ENCODE results near the gene MIEN1.
"Not testable (repeated sequence)": the region's sequence is repeated elsewhere in the genome, so short reads cannot be mapped to it uniquely, and the experiment has no call there.

Gene MIEN1

DNA sequence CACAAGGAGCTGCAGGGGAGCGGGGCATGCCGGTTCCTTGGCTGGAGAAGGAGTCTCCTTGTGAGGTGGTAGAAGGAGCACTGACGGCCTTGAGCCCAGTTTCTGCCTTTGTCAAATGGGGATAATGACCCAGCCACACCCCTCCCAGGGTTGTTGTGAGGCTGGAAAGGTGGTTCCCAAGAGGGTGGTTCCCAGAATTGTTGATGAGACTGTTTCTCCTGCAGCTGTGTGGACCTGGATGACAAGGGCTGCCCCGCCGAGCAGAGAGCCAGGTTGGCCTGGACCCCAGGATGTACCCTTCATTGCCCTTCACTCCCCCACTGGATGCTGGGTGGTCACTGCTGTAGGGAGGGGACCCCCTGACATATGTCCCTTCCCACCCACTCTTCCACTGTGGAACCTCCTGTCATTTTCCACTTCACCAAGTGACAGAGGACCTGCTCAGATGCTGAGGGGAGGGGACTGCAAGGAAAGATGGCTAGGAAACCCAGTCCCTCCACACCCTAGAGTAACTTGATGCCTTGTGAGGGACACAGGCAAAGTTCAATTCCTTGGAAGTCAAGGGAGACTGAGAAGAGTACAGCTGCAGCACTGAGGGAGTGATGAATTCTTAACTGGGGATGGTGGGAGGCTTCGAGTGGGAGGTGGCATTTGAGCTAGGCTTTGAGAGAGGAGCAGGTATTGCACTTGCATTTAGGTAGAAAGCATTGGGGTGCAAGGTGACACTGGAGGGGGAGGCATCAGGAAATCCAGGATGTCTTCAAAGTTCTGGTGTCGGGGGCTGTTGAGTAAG is 10.6 kb downstream of the MIEN1 start:
- DNase-seq (ENCODE audit: insufficient read length, low spot score) (no peak), FAIRE-seq (no peak)

DNA sequence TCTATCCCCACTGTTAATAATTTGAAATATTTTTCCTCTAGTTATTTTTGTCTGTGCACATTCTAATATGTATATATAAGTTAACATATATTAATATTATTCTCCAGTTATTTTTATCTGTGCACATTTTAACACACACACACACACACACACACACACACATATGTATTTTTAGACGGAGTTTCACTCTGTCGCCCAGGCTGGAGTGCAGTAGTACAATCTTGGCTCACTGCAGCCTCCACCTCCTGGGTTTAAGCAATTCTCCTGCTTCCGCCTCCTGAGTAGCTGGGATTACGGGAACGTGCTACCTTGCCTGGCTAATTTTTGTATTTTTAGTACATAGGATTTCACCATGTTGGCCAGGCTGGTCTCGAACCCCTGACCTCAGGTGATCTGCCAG is 12.7 kb downstream of the MIEN1 start:
- no peak for DNase-seq (ENCODE audit: insufficient read length, low spot score)
- no peak for FAIRE-seq

- DNase-seq (ENCODE audit: insufficient read length, low spot score) = no peak
- no peak for FAIRE-seq
Observed at GRCh38 chr17:39716879-39717536, 13.3 kb downstream of the MIEN1 start.

DNA sequence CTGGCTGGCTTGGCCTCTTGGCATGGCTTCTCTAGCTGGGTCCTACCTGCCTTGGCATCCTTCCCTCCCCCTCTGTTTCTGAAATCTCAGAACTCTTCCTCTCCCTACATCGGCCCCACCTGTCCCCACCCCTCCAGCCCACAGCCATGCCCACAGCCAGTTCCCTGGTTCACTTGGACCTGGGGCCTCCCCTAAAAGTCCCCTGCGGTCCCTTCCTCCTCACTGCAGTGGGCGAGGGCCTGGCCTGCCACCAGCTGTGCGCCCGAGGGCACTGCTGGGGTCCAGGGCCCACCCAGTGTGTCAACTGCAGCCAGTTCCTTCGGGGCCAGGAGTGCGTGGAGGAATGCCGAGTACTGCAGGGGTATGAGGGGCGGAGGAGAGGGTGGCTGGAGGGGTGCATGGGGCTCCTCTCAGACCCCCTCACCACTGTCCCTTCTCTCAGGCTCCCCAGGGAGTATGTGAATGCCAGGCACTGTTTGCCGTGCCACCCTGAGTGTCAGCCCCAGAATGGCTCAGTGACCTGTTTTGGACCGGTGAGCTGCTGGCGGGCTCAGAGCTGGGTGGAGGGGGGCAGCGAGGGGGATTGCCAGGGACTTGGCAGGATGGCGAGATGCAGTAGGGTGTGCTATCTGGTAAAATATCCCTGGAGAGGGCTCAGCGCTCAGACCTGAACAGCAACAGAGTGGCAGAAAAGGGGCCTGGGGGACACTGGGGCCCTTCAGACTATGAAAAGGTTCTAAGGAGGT is 14.1 kb downstream of the MIEN1 start:
- FAIRE-seq (no peak), DNase-seq (ENCODE audit: insufficient read length, low spot score) (no peak)

DNA sequence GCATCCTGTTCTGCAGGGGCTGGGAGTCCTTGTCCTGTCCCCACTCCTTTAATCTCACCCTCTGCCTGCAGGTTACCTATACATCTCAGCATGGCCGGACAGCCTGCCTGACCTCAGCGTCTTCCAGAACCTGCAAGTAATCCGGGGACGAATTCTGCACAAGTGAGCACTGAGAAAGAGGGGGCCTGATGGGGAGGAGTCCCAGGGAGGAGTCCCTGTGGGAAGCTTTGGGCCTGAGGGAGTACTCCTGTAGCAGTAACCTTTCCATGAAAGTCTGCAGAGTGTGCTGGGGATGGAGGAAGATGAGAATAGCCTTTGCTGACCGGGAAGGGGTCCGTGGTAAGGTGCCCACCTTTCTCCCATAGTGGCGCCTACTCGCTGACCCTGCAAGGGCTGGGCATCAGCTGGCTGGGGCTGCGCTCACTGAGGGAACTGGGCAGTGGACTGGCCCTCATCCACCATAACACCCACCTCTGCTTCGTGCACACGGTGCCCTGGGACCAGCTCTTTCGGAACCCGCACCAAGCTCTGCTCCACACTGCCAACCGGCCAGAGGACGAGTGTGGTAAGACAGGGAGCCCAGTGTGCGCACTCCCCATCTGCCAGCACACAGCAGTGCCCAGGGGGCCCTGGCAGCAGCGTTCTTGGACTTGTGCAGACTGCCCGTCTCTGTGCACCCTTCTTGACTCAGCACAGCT is 14.8 kb downstream of the MIEN1 start:
- no peak for FAIRE-seq
- DNase-seq (ENCODE audit: insufficient read length, low spot score) = no peak

- DNase-seq (ENCODE audit: insufficient read length, low spot score) (no peak), FAIRE-seq (no peak)
Observed at GRCh38 chr17:39714234-39714633, 16.1 kb downstream of the MIEN1 start.

GRCh38 chr17:39711851-39712250 is 18.5 kb downstream of the MIEN1 start:
- FAIRE-seq = no peak

DNA sequence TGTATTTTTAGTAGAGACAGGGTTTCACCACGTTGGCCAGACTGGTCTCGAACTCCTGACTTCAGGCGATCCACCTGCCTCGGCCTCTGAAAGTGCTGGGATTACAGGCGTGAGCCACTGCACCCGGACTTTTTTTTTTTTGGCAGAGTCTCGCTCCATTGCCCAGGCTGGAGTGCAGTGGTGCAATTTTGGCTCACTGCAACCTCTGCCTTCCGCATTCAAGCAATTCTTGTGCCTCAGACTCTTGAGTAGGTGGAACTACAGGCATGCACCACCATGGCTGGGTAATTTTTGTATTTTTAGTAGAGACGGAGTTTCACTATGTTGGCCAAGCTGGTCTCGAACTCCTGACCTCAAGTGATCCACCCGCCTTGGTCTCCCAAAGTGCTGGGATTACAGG is 19.3 kb downstream of the MIEN1 start:
- FAIRE-seq; DNase-seq (ENCODE audit: insufficient read length, low spot score): not testable (repeated sequence)

More at GRCh38 chr17:39711851-39712250, 18.5 kb downstream of the MIEN1 start:
- no peak for DNase-seq (ENCODE audit: insufficient read length, low spot score)

GRCh38 chr17:39709998-39710964 is 20.1 kb downstream of the MIEN1 start:
- FAIRE-seq (no peak), DNase-seq (ENCODE audit: insufficient read length, low spot score) (no peak)

DNA sequence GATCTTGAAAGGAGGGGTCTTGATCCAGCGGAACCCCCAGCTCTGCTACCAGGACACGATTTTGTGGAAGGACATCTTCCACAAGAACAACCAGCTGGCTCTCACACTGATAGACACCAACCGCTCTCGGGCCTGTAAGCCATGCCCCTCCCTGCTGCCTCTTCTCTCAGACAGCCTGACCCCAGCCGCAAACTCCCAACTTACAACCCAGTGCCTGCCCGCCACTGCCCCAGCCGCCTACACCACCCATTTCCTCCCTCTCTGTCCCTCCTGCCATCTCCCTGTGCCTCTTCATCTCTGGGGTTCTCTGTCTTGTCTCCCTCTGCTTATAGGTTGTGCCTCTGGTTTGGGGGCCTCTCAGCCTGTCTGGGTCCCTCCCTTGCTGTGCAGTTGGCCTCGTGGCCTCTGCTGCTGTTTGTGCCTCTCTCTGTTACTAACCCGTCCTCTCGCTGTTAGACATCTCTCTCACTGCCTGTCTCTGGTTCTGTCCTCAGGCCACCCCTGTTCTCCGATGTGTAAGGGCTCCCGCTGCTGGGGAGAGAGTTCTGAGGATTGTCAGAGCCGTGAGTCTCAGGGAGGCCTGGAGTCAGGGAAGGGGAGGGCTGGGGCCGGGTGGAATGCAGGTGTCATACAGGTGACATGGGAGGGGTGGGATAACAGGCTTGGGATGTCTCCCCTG is 20.9 kb downstream of the MIEN1 start:
- FAIRE-seq (no peak), DNase-seq (ENCODE audit: insufficient read length, low spot score) (no peak)

- FAIRE-seq (no peak), DNase-seq (ENCODE audit: insufficient read length, low spot score) (no peak)
Observed at GRCh38 chr17:39706921-39707337, 23.4 kb downstream of the MIEN1 start.

DNA sequence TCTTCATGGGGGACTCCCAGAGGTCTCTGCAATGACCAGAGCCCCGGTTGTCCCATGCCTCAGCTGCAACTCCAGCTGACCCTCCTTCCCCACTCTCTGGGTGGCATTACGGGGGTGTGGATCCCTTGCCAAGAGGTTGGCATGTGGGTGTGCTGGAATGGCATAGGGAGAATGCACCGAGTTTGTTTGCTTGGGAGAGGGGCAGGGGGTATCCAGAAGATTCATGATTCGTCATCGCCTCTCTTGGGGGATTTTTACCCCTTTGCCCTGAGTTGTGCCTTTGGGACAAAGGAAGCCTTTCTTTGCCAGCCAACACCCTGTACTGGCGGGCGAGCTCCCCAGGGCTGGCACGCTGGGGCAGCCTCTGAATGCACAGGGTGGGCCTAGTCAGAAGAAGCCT is 23.9 kb downstream of the MIEN1 start:
- no peak for FAIRE-seq

GRCh38 chr17:39705786-39706348 is 24.5 kb downstream of the MIEN1 start:
- DNase-seq (ENCODE audit: insufficient read length, low spot score) (no peak), FAIRE-seq (no peak)

More for the DNA sequence above, 23.9 kb downstream of the MIEN1 start:
- DNase-seq (ENCODE audit: insufficient read length, low spot score) = no peak

DNA sequence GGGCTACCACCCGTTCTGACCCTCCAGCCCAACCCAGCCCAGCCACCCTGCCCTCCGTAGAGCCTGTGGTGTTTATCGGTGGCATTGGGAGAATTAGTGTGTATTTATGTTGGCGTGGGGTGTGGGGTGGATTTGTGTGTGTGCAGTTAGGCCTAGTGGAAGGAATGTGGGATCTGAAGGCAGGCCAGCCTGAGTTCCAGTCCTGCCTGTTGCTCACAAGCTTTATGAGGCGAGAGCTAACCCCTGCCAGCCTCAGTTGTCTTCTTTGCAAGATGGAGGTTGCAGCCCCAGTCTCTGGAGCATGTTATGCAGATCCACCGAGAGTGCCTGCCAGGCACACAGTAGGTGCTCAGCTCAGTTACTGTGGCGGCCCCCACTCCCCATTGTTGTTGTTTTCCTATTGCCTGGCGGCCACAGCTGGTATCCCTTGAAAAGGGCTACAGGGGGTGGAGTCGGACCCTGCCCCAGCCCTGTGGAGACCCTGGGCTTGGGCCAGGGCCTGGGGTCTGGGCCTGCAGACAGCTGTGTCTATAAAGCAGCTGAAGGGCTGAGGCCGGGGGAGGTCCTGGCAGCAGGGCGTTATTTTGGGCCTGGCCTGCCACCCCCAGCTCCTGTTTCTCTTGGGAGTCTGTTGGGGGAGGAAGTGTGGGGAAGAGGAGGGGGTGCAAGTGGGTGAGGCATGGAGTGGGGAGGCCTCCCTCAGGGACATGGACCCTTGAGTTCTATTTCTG is 25.3 kb downstream of the MIEN1 start:
- FAIRE-seq = no peak

DNA sequence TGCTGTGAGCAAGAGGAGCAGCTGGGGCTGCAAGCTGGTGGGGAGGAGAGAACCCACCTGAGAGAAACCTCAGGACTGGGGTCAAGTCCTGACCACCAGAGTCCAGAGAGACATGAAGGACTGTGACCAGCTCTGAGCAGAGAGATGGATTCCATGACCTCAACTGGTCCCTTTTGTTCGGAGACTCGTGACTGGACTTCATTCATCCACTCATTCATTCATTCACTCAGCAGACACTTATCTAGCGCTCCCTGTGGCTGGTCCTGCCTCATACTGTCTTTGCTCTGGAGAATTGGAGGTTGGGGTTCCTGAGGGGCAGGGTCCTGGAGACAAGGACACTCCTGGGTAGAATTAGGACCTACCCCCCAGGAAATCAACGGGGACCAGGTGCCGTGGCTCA is 26.4 kb downstream of the MIEN1 start:
- DNase-seq (ENCODE audit: insufficient read length, low spot score) = no peak
- no peak for FAIRE-seq

More for the DNA sequence above, 25.3 kb downstream of the MIEN1 start:
- DNase-seq (ENCODE audit: insufficient read length, low spot score) = no peak

DNA sequence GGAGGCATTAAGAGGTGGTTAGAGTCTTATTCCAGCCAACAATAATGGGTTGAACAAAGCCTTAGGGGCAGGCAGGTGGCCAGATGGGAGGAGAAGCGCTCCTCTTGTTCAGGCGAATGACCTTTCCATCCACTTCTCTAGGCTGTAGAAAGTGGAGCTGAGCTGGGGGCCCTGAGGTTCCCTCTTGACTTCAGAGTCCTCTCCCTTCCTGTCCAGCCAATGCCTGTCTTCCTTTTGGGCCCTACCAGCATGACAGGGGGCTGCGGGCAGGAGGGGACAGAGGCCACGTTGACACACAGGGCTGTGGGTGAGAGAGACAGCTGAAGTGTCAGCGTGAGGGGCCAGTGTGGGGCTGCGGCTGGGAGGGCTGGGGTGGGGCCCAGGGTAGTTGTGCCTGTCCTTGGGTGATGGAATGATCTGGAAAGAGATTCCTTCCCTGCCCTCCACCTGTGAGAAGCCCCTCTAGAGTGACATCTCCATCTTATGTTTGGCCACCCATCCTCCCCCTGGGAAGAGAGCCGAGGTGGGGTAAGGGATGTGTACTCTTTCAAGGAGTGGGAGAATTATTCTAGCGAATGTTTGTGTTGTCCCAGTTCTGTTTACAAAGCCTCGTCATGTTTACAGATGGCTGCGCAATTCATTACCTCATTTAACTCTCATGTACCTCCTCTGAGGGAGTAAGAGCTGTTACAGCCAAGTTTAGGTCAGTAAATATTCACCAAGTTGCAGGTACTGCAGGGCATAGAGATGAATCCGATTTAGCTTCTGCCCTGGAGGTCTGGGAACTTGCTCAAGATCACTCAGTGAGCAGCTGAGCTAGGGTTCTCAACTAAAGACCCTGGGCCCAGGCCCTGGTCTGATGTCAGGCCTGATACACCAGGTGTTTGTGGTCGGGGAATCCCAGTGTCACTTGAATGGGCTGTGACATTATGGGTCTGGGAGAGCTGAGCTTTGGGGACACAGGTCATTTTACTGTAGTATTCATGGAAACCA is 27.1 kb downstream of the MIEN1 start:
- FAIRE-seq (peak; percentile 11), DNase-seq (ENCODE audit: insufficient read length, low spot score) (peak; percentile 44)

All from GM19239 (cell line).